Measurements from ENCODE around the gene PSD2.

GRCh38 chr5:139763930-139764791, 31.4 kb upstream of the PSD2 start:
- TF ChIP-seq POLR2A (IDR thresholded peaks at IDR 0.05), result no peak
- TF ChIP-seq, protein P1, sequence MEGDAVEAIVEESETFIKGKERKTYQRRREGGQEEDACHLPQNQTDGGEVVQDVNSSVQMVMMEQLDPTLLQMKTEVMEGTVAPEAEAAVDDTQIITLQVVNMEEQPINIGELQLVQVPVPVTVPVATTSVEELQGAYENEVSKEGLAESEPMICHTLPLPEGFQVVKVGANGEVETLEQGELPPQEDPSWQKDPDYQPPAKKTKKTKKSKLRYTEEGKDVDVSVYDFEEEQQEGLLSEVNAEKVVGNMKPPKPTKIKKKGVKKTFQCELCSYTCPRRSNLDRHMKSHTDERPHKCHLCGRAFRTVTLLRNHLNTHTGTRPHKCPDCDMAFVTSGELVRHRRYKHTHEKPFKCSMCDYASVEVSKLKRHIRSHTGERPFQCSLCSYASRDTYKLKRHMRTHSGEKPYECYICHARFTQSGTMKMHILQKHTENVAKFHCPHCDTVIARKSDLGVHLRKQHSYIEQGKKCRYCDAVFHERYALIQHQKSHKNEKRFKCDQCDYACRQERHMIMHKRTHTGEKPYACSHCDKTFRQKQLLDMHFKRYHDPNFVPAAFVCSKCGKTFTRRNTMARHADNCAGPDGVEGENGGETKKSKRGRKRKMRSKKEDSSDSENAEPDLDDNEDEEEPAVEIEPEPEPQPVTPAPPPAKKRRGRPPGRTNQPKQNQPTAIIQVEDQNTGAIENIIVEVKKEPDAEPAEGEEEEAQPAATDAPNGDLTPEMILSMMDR (IDR thresholded peaks at IDR 0.05), result no peak

Data from heart left ventricle (tissue), 13 donors.